ENCODE data around the gene TUT4. TPM values are rescaled to one million over a fixed set of nuclear protein-coding genes. Genes with fewer than 3 reads are reported as not detected.

The TUT4 gene
- total RNA-seq, 1 donor from 2014 or later, result 52.1 TPM

GRCh38 chr1:52546852-52547251 is 6.0 kb downstream of the TUT4 start:
- H3K27ac ChIP-seq, result no peak overlapping the region
- H3K4me1 ChIP-seq, result peaks cover 8% of the 10 kb centered on the region
- no peaks in the 10 kb centered on the region for H3K36me3 ChIP-seq
- DNase-seq (no peak), ATAC-seq (no peak)
- no peak for TF ChIP-seq CTCF (IDR thresholded peaks at IDR 0.05)
- no peak overlapping the region for H3K4me3 ChIP-seq
- intact Hi-C loops (cut with DNase I), result no loop called here
- no peaks in the 10 kb centered on the region for H3K27me3 ChIP-seq (ENCODE audit: low read depth)
- H3K9me3 ChIP-seq, result peaks cover 13% of the 10 kb centered on the region

- DNase-seq, result no peak
- no peaks in the 10 kb centered on the region for H3K27me3 ChIP-seq (ENCODE audit: low read depth)
- intact Hi-C loops (cut with DNase I), result no loop called here
Measured at GRCh38 chr1:52544665-52545525, 8.0 kb downstream of the TUT4 start.

GRCh38 chr1:52542085-52542688 is 10.7 kb downstream of the TUT4 start:
- TF ChIP-seq CTCF (IDR thresholded peaks at IDR 0.05), result no peak
- H3K27ac ChIP-seq, result no peak overlapping the region

More at GRCh38 chr1:52544665-52545525, 8.0 kb downstream of the TUT4 start:
- ATAC-seq, result no peak
- TF ChIP-seq CTCF (IDR thresholded peaks at IDR 0.05), result no peak
- no peaks in the 10 kb centered on the region for H3K4me1 ChIP-seq
- H3K27ac ChIP-seq, result no peak overlapping the region
- H3K36me3 ChIP-seq, result no peaks in the 10 kb centered on the region
- H3K4me3 ChIP-seq, result no peak overlapping the region
- peaks cover 20% of the 10 kb centered on the region for H3K9me3 ChIP-seq

GRCh38 chr1:52534928-52535764 is 17.7 kb downstream of the TUT4 start:
- H3K36me3 ChIP-seq, result no peaks in the 10 kb centered on the region
- H3K9me3 ChIP-seq, result no peaks in the 10 kb centered on the region
- H3K4me1 ChIP-seq, result no peaks in the 10 kb centered on the region
- intact Hi-C loops (cut with DNase I), result no loop called here
- no peak overlapping the region for H3K27ac ChIP-seq
- DNase-seq (no peak), ATAC-seq (no peak)
- H3K4me3 ChIP-seq, result no peak overlapping the region
- TF ChIP-seq CTCF (IDR thresholded peaks at IDR 0.05), result no peak
- H3K27me3 ChIP-seq (ENCODE audit: low read depth), result no peaks in the 10 kb centered on the region

More at GRCh38 chr1:52542085-52542688, 10.7 kb downstream of the TUT4 start:
- ATAC-seq (no peak), DNase-seq (no peak)
- H3K4me1 ChIP-seq, result no peaks in the 10 kb centered on the region
- H3K27me3 ChIP-seq (ENCODE audit: low read depth), result no peaks in the 10 kb centered on the region
- H3K4me3 ChIP-seq, result no peak overlapping the region
- intact Hi-C loops (cut with DNase I), result no loop called here
- no peaks in the 10 kb centered on the region for H3K36me3 ChIP-seq
- H3K9me3 ChIP-seq, result peaks cover 20% of the 10 kb centered on the region

- Histone ChIP-seq H3K4me3 (no peak overlapping the region), H3K36me3 (no peaks in the 10 kb centered on the region), H3K4me1 (no peaks in the 10 kb centered on the region), H3K9me3 (no peaks in the 10 kb centered on the region), H3K27ac (no peak overlapping the region), H3K27me3 (ENCODE audit: low read depth) (no peaks in the 10 kb centered on the region)
- intact Hi-C loops (cut with DNase I), result no loop called here
- DNase-seq (no peak), ATAC-seq (no peak)
- no peak for TF ChIP-seq CTCF (IDR thresholded peaks at IDR 0.05)
Measured at GRCh38 chr1:52533713-52534112, 19.2 kb downstream of the TUT4 start.

Measured in lower lobe of right lung (tissue), 2 donors.